Measurements from ENCODE around the gene SOX6. TPM values are rescaled to one million over a fixed set of nuclear protein-coding genes. Genes with fewer than 3 reads are reported as not detected.

The SOX6 gene
- total RNA-seq, 1 experiment from 2014 or later = not detected

GRCh38 chr11:15938121-15938611 is 418.2 kb downstream of the SOX6 start:
- Mint-ChIP-seq H3K9me3 (no peaks in the 10 kb centered on the region), H3K27me3 (ENCODE audit: low read depth) (peaks cover 53% of the 10 kb centered on the region), H3K4me3 (no peak overlapping the region), H3K27ac (no peak overlapping the region; a peak in 1 of 7 replicates), H3K4me1 (no peaks in the 10 kb centered on the region), H3K36me3 (ENCODE audit: insufficient read depth in 1 of 3, low read depth in 3 of 3) (no peaks in the 10 kb centered on the region; a peak in 1 of 7 replicates)
- no peak overlapping the region for H2BK15ac ChIP-seq (ENCODE audit: low read depth, low read length)
- no peak overlapping the region for H4K5ac ChIP-seq (ENCODE audit: insufficient read length, low read depth, low read length)
- H2BK12ac ChIP-seq (ENCODE audit: insufficient read length, low read depth, low read length) = no peak overlapping the region
- no peak overlapping the region for H2BK120ac ChIP-seq (ENCODE audit: low read depth, low read length, poor library complexity, severe bottlenecking)
- H3K79me2 ChIP-seq (ENCODE audit: insufficient read depth, low read length) = no peaks in the 10 kb centered on the region
- H3K4ac ChIP-seq (ENCODE audit: low read depth, low read length) = no peak overlapping the region
- H4K20me1 ChIP-seq (ENCODE audit: control insufficient read depth, insufficient read depth, insufficient read length) = no peaks in the 10 kb centered on the region
- no peak overlapping the region for H3T11ph ChIP-seq (ENCODE audit: low read length)
- no peak overlapping the region for H4K91ac ChIP-seq (ENCODE audit: insufficient read length, low read depth, low read length)
- H4K8ac ChIP-seq (replicated peaks; ENCODE audit: insufficient read length, low read depth, low read length) = no peak overlapping the region
- H3K9me3 ChIP-seq (ENCODE audit: control insufficient read depth, low read depth, low read length) = no peaks in the 10 kb centered on the region
- TF ChIP-seq, protein P1, sequence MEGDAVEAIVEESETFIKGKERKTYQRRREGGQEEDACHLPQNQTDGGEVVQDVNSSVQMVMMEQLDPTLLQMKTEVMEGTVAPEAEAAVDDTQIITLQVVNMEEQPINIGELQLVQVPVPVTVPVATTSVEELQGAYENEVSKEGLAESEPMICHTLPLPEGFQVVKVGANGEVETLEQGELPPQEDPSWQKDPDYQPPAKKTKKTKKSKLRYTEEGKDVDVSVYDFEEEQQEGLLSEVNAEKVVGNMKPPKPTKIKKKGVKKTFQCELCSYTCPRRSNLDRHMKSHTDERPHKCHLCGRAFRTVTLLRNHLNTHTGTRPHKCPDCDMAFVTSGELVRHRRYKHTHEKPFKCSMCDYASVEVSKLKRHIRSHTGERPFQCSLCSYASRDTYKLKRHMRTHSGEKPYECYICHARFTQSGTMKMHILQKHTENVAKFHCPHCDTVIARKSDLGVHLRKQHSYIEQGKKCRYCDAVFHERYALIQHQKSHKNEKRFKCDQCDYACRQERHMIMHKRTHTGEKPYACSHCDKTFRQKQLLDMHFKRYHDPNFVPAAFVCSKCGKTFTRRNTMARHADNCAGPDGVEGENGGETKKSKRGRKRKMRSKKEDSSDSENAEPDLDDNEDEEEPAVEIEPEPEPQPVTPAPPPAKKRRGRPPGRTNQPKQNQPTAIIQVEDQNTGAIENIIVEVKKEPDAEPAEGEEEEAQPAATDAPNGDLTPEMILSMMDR (conservative IDR thresholded peaks at IDR 0.05) = no peak
- H3K23ac ChIP-seq (ENCODE audit: insufficient read length, low read depth, low read length) = no peak overlapping the region
- DNase-seq = no peak
- no peak overlapping the region for H3K27ac ChIP-seq (ENCODE audit: insufficient read length, low read depth, low read length)
- no peak overlapping the region for H3K9ac ChIP-seq (ENCODE audit: extremely low read depth, insufficient read length, low read length)
- no peak overlapping the region for H3K18ac ChIP-seq (ENCODE audit: insufficient read length, low read depth, low read length)
- H3K79me1 ChIP-seq (ENCODE audit: insufficient read depth, low read depth, low read length, poor library complexity, severe bottlenecking) = no peaks in the 10 kb centered on the region
- H3K14ac ChIP-seq (ENCODE audit: insufficient read depth, low read length) = no peak overlapping the region
- WGBS (ENCODE audit: extremely low coverage, insufficient read length, low lambda C conversion rate) = no CpG with 5 or more reads among the region's 24 CpGs
- H2BK20ac ChIP-seq (ENCODE audit: low read depth, low read length, poor library complexity, severe bottlenecking) = no peak overlapping the region
- no peak overlapping the region for H3K56ac ChIP-seq (ENCODE audit: insufficient read length, low read depth, low read length)
- H3K27me3 ChIP-seq (ENCODE audit: insufficient read depth, low read length) = no peaks in the 10 kb centered on the region
- no peak overlapping the region for H3K4me2 ChIP-seq (ENCODE audit: insufficient read depth, insufficient read length, low read length)
- H2AFZ ChIP-seq (ENCODE audit: low read length) = no peak overlapping the region
- no peaks in the 10 kb centered on the region for H3K23me2 ChIP-seq (ENCODE audit: insufficient read length, low read depth, low read length, poor library complexity, severe bottlenecking)
- H2AK5ac ChIP-seq (ENCODE audit: insufficient read length, low read length) = no peak overlapping the region
- no peaks in the 10 kb centered on the region for H3K4me1 ChIP-seq (ENCODE audit: insufficient read depth, low read length)
- no peak overlapping the region for H2BK5ac ChIP-seq (ENCODE audit: insufficient read length, low read length)
